ENCODE results near the gene BMI1.
"Not testable (repeated sequence)": the region's sequence is repeated elsewhere in the genome, so short reads cannot be mapped to it uniquely, and the experiment has no call there.

Gene BMI1

GRCh38 chr10:22309180-22310000 is 11.5 kb upstream of the BMI1 start:
- TF ChIP-seq POLR2AphosphoS5 (IDR thresholded peaks at IDR 0.05; ENCODE audit: low read depth, low read length), result no peak
- no peak for TF ChIP-seq TAF1 (IDR thresholded peaks at IDR 0.05; ENCODE audit: borderline replicate concordance, low read depth, low read length)
- TF ChIP-seq POLR2A (IDR thresholded peaks at IDR 0.05; ENCODE audit: low read depth, low read length), result no peak
- FAIRE-seq (no peak), DNase-seq (ENCODE audit: insufficient read length) (no peak)

- not testable (repeated sequence) for DNase-seq (ENCODE audit: insufficient read length); FAIRE-seq
Measured at GRCh38 chr10:22310012-22310411, 10.9 kb upstream of the BMI1 start.

GRCh38 chr10:22310928-22311327 is 10.0 kb upstream of the BMI1 start:
- FAIRE-seq (no peak), DNase-seq (ENCODE audit: insufficient read length) (no peak)
- TF ChIP-seq POLR2AphosphoS5 (IDR thresholded peaks at IDR 0.05; ENCODE audit: low read depth, low read length) (no peak), POLR2A (IDR thresholded peaks at IDR 0.05; ENCODE audit: low read depth, low read length) (no peak), TAF1 (IDR thresholded peaks at IDR 0.05; ENCODE audit: borderline replicate concordance, low read depth, low read length) (no peak)

GRCh38 chr10:22314852-22315251 is 6.0 kb upstream of the BMI1 start:
- DNase-seq (ENCODE audit: insufficient read length) (no peak), FAIRE-seq (peak; percentile 81)
- TF ChIP-seq TAF1 (IDR thresholded peaks at IDR 0.05; ENCODE audit: borderline replicate concordance, low read depth, low read length) (no peak), POLR2A (IDR thresholded peaks at IDR 0.05; ENCODE audit: low read depth, low read length) (no peak), POLR2AphosphoS5 (IDR thresholded peaks at IDR 0.05; ENCODE audit: low read depth, low read length) (no peak)

GRCh38 chr10:22315455-22316285 is 5.2 kb upstream of the BMI1 start:
- FAIRE-seq (no peak), DNase-seq (ENCODE audit: insufficient read length) (no peak)
- TF ChIP-seq TAF1 (IDR thresholded peaks at IDR 0.05; ENCODE audit: borderline replicate concordance, low read depth, low read length), result no peak; the same call in 1 of the 2 replicates
- no peak for TF ChIP-seq POLR2AphosphoS5 (IDR thresholded peaks at IDR 0.05; ENCODE audit: low read depth, low read length)
- no peak for TF ChIP-seq POLR2A (IDR thresholded peaks at IDR 0.05; ENCODE audit: low read depth, low read length)

GRCh38 chr10:22316286-22317075 is 4.4 kb upstream of the BMI1 start, which contains the start of gene COMMD3:
Gene COMMD3 (plus strand): TSS chr10:22316388. CDS start chr10:22316418, 30 bp downstream.
- TF ChIP-seq TAF1 (IDR thresholded peaks at IDR 0.05; ENCODE audit: borderline replicate concordance, low read depth, low read length) (peak; percentile 29; the same call in 1 of the 2 replicates), POLR2AphosphoS5 (IDR thresholded peaks at IDR 0.05; ENCODE audit: low read depth, low read length) (peak; percentile 89), POLR2A (IDR thresholded peaks at IDR 0.05; ENCODE audit: low read depth, low read length) (peak; percentile 94)
- FAIRE-seq, result peak; percentile 98
- DNase-seq (ENCODE audit: insufficient read length), result no peak

GRCh38 chr10:22317076-22317370 is 3.9 kb upstream of the BMI1 start:
- TF ChIP-seq POLR2A (IDR thresholded peaks at IDR 0.05; ENCODE audit: low read depth, low read length) (no peak), TAF1 (IDR thresholded peaks at IDR 0.05; ENCODE audit: borderline replicate concordance, low read depth, low read length) (no peak), POLR2AphosphoS5 (IDR thresholded peaks at IDR 0.05; ENCODE audit: low read depth, low read length) (no peak; the same call in 1 of the 2 replicates)
- FAIRE-seq (no peak), DNase-seq (ENCODE audit: insufficient read length) (no peak)

- FAIRE-seq (peak; percentile 54), DNase-seq (ENCODE audit: insufficient read length) (no peak)
- TF ChIP-seq POLR2AphosphoS5 (IDR thresholded peaks at IDR 0.05; ENCODE audit: low read depth, low read length), result no peak
- TF ChIP-seq TAF1 (IDR thresholded peaks at IDR 0.05; ENCODE audit: borderline replicate concordance, low read depth, low read length), result no peak
- no peak for TF ChIP-seq POLR2A (IDR thresholded peaks at IDR 0.05; ENCODE audit: low read depth, low read length)
Measured at GRCh38 chr10:22317771-22318565, 2.9 kb upstream of the BMI1 start.

- no peak for DNase-seq (ENCODE audit: insufficient read length)
- TF ChIP-seq TAF1 (IDR thresholded peaks at IDR 0.05; ENCODE audit: borderline replicate concordance, low read depth, low read length) (no peak), POLR2A (IDR thresholded peaks at IDR 0.05; ENCODE audit: low read depth, low read length) (no peak), POLR2AphosphoS5 (IDR thresholded peaks at IDR 0.05; ENCODE audit: low read depth, low read length) (no peak)
- FAIRE-seq, result no peak
Measured at GRCh38 chr10:22318772-22319171, 2.1 kb upstream of the BMI1 start.

GRCh38 chr10:22319547-22319979 is 1.3 kb upstream of the BMI1 start:
- FAIRE-seq, result peak; percentile 27
- DNase-seq (ENCODE audit: insufficient read length), result no peak
- TF ChIP-seq POLR2A (IDR thresholded peaks at IDR 0.05; ENCODE audit: low read depth, low read length) (no peak), POLR2AphosphoS5 (IDR thresholded peaks at IDR 0.05; ENCODE audit: low read depth, low read length) (no peak), TAF1 (IDR thresholded peaks at IDR 0.05; ENCODE audit: borderline replicate concordance, low read depth, low read length) (no peak)

Data from GM12892 (cell line).